MG63 (cell line): ENCODE results near the gene RGS14. TPM values are rescaled to one million over a fixed set of nuclear protein-coding genes. Genes with fewer than 3 reads are reported as not detected.
"Not testable (repeated sequence)": the region's sequence is repeated elsewhere in the genome, so short reads cannot be mapped to it uniquely, and the experiment has no call there.

Experiments used
- DNase-seq: peaks from one replicate; pipeline ENCODE4 v3.0.0-alpha.2; 2020
- H3K27me3 ChIP-seq: fragments of 250-450 bp; sonication (Bioruptor Pico); 2 replicates; pipeline ENCODE4 v1.5.1; 2020; ENCODE audit warnings: mild to moderate bottlenecking, moderate library complexity
- H3K36me3 ChIP-seq: fragments of 250-450 bp; sonication (Bioruptor Pico); 2 replicates; pipeline ENCODE4 v1.5.1; 2020; ENCODE audit warnings: mild to moderate bottlenecking, moderate library complexity
- H3K4me3 ChIP-seq: fragments of 250-450 bp; sonication (Bioruptor Pico); 2 replicates; pipeline ENCODE4 v1.5.1; 2020; ENCODE audit warnings: mild to moderate bottlenecking, moderate library complexity
- H3K9me3 ChIP-seq: fragments of 250-450 bp; sonication (Bioruptor Pico); 2 replicates; pipeline ENCODE4 v1.5.1; 2020; ENCODE audit warnings: mild to moderate bottlenecking, moderate library complexity
- total RNA-seq: library from RNA; depleted of rRNA; stranded (reverse); fragments of >200 nt; shearing (Covaris generic); gene quantifications from 2 replicates; pipeline ENCODE4 v1.2.3, GENCODE V29; 2014; ENCODE audit warnings: low replicate concordance

RGS14 gene
- total RNA-seq, 1 experiment from 2014 or later: 10.7 TPM

DNA sequence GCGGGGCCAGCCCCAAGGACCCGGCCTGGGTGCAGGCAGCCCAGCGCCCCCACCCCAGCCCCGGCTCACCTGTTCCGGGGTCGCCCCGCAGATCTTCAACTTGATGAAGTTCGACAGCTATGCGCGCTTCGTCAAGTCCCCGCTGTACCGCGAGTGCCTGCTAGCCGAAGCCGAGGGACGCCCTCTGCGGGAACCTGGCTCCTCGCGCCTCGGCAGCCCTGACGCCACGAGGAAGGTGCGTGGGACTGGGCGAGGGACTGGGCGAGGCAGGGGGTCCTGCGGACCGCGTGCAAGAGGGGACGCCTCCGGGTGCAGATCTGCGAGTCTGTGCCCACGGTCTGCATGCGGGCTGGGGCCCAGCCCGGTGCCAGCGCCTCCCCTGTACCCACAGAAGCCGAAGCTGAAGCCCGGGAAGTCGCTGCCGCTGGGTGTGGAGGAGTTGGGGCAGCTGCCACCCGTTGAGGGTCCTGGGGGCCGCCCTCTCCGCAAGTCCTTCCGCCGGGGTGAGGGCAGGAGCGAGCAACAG is 9.7 kb downstream of the RGS14 start:
- no peak for DNase-seq
- Histone ChIP-seq H3K4me3 (no peak overlapping the region), H3K9me3 (no peaks in the 10 kb centered on the region), H3K27me3 (no peaks in the 10 kb centered on the region), H3K36me3 (peaks cover 1% of the 10 kb centered on the region; the same call in 1 of the 2 replicates)

DNA sequence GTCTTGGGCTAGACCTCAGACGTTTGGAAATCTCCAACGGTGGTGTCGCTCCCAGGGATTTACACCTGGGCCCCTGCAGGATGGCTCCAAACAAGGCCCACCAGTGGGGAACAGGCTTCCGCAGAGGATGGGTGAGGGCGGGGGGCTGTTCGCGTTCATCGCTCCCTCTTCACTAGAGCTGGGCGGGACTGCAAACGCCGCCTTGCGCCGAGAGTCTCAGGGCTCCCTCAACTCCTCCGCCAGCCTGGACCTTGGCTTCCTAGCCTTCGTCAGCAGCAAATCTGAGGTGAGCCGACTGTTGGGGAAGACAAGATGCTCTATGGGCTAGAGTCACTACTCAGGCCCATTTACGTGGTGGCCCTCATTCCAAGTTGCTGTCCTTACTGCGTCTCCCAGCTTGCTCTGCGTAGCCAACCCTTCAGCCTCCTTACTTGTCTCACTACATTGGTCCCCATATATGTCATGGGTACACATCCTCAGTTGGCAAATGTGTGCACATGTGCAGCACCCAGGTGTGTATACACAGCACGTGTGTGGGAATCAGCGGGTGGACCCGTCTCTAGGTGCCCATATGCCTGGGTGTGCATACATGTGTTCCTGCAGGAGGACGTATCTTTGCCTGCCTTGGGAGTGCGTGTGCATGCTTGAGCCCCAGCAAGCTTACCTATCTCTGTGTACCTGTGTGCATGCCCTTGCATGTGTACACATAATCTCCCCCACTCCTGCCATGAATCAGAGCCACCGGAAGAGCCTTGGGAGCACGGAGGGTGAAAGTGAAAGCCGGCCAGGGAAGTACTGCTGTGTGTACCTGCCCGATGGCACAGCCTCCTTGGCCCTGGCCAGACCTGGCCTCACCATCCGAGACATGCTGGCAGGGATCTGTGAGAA is 10.5 kb downstream of the RGS14 start:
- no peak for DNase-seq

DNA sequence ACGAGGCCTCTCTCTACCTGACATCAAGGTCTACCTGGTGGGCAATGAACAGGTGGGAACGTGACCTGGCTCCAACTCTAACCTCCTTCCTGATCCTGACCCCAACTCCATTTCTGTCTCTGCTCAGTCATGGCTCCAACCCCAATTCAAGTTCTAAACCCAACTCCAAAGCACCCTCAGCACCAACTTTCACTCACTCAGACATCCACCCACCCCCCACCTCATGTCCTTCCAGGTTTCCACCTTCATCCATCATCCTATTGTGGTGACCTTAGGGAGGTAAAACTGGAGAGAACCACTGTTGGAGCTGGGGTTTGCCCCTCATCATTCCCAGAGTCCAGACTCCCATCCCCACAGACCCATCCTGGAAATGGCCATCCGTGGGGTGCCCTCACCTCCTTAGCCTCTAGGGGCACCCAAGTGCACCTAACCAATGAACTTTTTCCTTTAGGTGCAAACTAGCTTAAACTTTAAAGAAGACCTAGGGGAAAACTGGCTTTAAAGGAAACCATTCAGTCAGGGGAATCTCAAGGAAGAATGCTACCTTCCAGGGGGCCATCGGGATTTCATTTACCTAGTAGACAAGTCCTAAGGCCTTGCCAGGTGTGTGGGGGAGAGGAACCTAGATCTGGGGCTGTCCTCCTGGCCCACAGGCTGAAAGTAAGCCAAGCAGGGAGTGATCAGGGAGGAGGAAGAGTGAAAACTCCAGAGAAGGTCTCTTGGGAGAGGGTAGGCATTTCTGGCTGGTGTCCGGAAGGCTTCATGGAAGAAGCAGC is 11.3 kb downstream of the RGS14 start:
- peak; percentile 41 for DNase-seq

More for the DNA sequence above, 10.5 kb downstream of the RGS14 start:
- H3K36me3 ChIP-seq: peaks cover 2% of the 10 kb centered on the region; the same call in 1 of the 2 replicates
- no peaks in the 10 kb centered on the region for H3K9me3 ChIP-seq
- H3K4me3 ChIP-seq: no peak overlapping the region
- H3K27me3 ChIP-seq: no peaks in the 10 kb centered on the region

DNA sequence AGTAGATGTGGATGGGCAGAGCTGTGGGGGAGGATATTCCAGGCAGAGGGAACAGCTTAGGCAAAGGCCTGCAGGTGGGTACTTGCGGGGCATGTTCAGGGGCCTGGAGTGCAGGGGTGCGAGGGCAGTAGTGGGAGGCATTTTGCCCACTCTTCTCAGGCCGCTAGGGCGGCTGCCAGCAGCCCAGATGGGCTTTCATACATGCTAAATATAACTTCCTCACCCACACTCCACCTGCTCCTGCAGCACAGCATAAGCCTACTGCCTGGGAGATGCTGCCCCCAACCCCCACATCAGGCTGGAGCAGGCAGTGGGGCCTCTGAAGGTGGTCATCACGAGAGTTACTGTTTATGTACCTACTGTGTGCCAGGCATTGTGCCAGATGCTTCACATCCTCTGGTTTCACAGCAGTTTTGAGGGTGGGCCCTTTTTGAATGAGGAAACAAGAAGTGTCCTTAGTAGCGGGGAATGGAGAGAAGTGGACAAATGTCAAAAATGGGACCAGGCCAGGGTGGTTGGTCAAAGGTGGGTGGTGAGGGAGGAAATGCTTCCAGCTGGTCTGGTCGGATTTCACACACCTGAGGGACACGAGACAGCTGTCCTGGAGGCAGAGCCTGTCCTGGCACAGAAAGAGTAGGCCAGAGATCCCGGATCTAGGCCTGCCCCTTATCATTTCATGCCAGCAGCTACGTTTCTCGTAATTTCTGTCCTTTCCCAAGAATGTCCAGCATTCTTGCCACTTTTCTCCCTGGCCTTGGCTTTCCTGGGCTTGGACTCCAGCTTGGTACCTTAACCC is 12.1 kb downstream of the RGS14 start:
- Histone ChIP-seq H3K27me3 (no peaks in the 10 kb centered on the region), H3K4me3 (no peak overlapping the region), H3K9me3 (no peaks in the 10 kb centered on the region), H3K36me3 (peaks cover 2% of the 10 kb centered on the region; the same call in 1 of the 2 replicates)
- no peak for DNase-seq

More for the DNA sequence above, 11.3 kb downstream of the RGS14 start:
- Histone ChIP-seq H3K36me3 (peaks cover 2% of the 10 kb centered on the region; the same call in 1 of the 2 replicates), H3K27me3 (no peaks in the 10 kb centered on the region), H3K9me3 (no peaks in the 10 kb centered on the region), H3K4me3 (no peak overlapping the region)

DNA sequence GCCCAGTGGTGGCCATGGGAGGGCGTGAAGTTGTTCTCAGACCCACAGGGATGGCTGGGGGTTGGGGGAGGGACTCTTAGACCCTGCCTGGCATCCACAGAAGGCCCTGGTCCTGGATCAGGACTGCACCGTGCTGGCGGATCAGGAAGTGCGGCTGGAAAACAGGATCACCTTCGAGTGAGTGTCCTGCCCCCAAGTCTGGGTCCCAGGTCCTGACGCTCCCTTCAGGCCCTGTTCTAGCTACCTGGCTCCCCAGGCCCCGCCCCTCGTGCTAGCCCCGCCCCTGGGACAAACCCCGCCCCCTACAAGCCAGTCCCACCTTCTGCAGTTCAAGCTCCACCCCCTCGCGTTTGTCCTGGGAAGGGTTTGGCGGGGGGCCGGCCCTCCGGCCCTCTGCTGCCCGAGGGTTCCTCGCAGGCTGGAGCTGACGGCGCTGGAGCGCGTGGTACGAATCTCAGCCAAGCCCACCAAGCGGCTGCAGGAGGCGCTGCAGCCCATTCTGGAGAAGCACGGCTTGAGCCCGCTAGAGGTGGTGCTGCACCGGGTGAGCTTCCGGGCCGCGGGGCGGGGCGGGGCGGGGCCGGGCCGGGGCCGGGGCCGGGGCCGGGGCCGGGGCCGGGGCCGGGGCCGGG is 12.9 kb downstream of the RGS14 start:
- H3K9me3 ChIP-seq: no peaks in the 10 kb centered on the region
- peak overlapping the region; percentile 58 for H3K4me3 ChIP-seq
- no peaks in the 10 kb centered on the region for H3K27me3 ChIP-seq
- peak; percentile 97 for DNase-seq
- H3K36me3 ChIP-seq: peaks cover 2% of the 10 kb centered on the region; the same call in 1 of the 2 replicates

DNA sequence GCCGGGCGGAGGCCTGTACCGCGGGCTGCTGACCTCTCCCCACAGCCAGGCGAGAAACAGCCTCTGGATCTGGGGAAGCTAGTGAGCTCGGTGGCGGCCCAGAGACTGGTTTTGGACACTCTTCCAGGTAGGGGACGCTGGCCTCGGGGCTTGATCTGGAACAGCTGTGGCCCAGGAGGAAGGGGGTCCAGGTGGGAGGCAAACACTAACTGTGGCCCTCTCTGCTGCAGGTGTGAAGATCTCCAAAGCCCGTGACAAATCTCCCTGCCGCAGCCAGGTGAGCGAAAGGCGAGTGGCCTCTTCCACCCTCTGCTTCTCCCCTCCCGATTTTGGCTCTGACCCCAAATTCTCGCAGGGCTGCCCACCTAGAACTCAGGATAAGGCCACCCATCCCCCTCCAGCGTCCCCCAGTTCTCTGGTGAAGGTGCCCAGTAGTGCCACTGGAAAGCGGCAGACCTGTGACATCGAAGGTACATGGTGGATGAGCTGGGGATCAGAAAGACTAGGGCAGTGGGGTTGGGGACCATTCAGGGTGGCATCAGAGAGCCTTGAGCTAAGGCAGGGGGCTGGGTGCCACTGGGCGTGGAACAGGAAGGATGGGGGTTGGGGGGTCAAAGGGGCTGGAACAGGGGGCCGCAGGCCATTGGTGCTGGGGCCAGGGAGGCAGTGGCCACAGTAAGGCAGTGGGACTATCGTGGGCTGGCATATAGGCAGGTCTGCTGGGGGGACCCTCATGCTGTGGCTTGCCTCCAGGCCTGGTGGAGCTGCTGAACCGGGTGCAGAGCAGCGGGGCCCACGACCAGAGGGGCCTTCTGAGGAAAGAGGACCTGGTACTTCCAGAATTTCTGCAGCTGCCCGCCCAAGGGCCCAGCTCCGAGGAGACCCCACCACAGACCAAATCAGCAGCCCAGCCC is 13.7 kb downstream of the RGS14 start:
- no peak for DNase-seq
- Histone ChIP-seq H3K4me3 (peak overlapping the region; percentile 58), H3K27me3 (no peaks in the 10 kb centered on the region), H3K36me3 (peaks cover 2% of the 10 kb centered on the region; the same call in 1 of the 2 replicates), H3K9me3 (no peaks in the 10 kb centered on the region)

DNA sequence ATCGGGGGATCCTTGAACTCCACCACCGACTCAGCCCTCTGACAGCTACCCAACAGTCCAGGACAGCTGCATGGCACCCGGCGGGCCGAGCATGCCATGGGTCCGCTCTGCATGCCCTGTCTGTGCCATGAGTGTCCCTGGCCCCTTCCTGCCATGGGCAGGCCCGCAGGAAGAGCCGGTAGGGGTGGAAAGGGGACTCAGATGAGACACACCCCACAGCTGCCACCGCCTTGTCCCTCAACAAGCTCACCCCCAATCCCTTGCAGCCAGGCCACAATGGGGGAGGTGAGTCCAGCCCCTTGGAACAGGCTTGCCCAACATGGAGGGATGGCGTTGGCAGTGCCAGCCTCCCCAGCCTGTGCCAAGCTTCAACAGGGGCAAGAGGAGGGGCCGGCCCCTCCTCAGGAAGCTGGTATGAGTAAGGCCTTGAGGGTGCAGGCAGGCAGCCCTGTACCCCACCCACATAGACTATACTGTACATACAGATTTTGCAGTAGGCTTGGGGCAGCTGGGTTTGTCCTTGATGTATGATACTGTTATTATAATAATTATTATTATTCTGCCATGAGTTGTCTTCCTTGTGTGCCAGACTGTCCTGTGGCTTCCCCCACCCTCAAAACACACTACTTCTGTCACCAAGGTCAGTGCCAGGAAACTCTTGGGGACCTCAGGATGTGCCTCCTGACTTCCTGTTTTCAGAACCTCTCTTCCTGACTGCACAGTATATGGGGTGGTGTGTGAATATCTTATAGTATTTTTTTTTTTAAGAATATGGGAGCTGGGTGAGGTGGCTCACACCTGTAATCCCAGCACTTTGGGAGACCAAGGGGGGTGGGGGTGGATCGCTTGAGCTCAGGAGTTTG is 14.5 kb downstream of the RGS14 start:
- Histone ChIP-seq H3K4me3 (no peak overlapping the region; the same call in 1 of the 2 replicates), H3K9me3 (no peaks in the 10 kb centered on the region), H3K27me3 (no peaks in the 10 kb centered on the region), H3K36me3 (peaks cover 2% of the 10 kb centered on the region; the same call in 1 of the 2 replicates)
- peak; percentile 32 for DNase-seq

DNA sequence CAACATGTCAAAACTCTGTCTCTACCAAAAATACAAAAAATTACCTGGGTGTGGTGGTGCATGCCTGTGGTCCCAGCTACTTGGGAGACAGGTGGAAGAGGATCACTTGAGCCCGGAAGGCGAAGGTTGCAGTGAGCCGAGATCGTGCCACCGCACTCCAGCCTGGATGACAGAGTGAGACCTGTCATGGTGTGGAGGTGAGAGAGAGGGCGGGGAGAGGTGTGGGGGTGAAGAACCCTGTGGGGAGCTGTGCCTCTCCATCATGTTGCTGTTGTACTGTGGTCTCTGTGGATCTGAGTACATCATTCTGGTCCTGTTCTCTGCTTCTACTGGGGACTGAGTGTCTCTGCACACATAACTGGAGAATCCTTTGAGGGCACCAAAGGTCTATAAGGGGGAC is 15.2 kb downstream of the RGS14 start:
- Histone ChIP-seq H3K4me3 (no peak overlapping the region), H3K36me3 (peaks cover 2% of the 10 kb centered on the region; the same call in 1 of the 2 replicates), H3K27me3 (no peaks in the 10 kb centered on the region), H3K9me3 (no peaks in the 10 kb centered on the region)
- no peak for DNase-seq

DNA sequence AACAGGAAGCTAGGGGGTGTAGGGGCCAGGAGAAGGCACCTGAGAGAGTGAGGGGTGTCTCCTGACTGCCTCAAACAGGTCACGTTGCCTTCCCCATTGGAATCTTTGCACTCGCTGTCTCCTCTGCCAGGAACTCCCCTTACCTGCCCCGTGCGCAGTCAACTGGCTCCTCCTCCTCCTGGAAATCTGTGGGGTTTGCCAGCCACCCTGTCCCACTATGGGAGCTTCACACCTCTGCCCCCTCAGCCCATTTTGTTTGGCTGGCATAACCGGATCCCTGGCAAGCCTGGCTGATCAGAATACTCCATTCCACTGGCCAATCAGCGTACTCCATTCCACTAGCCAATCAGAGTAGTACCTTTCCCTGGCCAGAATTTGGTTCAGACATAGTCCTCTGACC is 16.1 kb downstream of the RGS14 start:
- Histone ChIP-seq H3K36me3 (peaks cover 2% of the 10 kb centered on the region; the same call in 1 of the 2 replicates), H3K27me3 (no peaks in the 10 kb centered on the region), H3K9me3 (no peaks in the 10 kb centered on the region), H3K4me3 (no peak overlapping the region)
- DNase-seq: no peak

DNA sequence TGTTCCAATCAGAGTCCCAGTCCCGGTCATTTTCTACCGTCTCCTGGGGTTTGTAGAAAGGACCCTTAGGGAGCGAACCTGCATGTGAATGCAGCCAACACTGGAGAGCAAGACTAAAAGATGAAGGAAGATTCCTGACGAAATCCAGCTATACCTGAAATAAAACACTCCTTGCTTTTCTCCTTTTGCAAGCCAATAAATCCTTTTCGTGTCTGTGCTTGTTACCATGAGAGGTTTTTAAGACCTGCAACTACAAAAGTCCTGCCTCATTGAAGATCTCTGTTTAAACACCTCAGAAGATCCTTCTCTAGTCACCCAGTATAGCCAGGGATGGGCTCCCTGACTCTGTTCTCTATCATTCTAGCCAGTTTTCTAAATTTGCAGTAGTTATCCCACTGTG is 16.5 kb downstream of the RGS14 start:
- H3K27me3 ChIP-seq: no peaks in the 10 kb centered on the region
- peaks cover 2% of the 10 kb centered on the region; the same call in 1 of the 2 replicates for H3K36me3 ChIP-seq
- H3K9me3 ChIP-seq: no peaks in the 10 kb centered on the region
- DNase-seq: no peak
- H3K4me3 ChIP-seq: no peak overlapping the region

DNA sequence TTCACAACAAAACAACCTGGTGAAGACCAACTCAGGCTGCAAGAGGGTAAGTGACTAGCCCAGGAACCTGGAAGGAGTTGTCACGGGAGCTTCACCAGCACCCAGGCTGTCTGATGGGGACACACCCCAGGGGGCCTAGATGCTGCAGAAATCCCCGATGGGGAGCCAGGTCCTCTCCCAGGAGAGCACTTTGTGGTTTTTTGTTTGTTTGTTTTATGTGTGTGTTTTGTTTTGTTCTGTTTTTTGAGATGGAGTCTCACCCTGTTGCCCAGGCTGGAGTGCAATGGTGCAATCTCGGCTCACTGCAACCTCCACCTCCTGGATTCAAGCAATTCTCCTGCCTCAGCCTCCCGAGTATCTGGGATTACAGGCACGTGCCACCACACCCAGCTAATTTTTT is 17.8 kb downstream of the RGS14 start:
- not testable (repeated sequence) for H3K36me3 ChIP-seq, H3K9me3 ChIP-seq, H3K4me3 ChIP-seq, H3K27me3 ChIP-seq, DNase-seq

DNA sequence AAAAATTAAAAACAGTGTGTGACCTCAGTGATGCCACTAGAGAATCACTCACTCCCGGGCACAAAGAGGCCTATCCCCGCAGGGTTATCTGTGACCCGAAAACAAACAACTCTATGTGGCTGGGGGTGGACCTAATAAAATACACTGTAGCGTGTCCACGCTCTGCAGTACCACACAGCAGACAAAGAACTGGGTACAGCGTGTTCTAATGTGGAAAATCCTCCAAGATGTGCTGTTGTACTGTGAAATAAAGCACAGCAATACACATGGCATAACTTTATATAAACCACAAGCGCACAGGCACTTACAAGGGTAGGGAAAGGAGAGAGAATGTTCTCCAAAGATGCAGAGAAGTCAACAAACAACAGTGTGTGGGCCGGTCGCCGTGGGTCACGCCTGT is 18.4 kb downstream of the RGS14 start:
- Histone ChIP-seq H3K36me3 (peaks cover 2% of the 10 kb centered on the region; the same call in 1 of the 2 replicates), H3K4me3 (no peak overlapping the region), H3K27me3 (no peaks in the 10 kb centered on the region), H3K9me3 (no peaks in the 10 kb centered on the region)
- no peak for DNase-seq

DNA sequence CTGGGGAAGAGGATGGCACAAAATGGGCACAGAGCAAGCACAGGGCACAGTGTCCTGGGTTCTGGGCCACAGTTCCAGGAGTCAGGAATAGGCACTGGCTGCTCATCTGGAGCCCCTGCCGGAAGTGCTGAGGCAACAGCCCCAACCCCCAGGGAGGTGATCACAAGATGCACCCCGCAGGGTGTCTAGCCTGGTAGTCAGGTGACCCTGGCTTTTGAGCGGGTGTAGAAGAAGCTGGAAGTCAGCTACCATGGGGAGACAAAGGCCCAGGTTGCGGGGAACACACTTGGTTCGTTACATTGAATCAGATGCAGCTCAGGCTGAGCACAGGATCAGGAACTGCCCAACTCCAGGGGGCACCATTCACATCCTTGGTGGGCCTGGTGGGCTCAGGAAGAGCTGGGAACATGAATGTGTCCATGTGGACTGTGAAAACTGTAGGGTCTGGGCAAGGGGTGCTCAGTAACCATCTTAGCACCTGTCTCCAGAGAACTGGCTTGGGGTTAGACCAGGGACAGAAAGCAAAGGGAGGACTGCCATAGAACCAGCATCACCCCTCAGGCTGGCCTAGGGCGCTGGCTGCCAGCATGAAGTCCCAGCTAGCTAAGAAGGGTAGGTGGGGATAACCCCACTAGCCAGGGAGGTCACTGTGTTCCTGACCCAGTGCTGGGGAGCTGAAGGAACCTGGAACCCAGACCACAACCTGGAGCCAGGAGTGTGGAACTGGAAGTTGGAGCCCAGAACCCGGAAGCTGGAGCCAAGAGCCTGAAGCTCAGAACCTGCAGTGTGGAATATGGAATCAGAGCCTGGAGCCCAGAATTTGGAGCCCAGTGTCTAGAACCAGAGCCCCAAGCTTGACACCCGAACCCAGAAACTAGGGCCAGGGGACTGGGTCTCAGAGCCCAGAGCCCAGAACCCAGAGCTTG is 20.4 kb downstream of the RGS14 start:
- Histone ChIP-seq H3K4me3 (no peak overlapping the region), H3K9me3 (no peaks in the 10 kb centered on the region), H3K36me3 (no peaks in the 10 kb centered on the region), H3K27me3 (no peaks in the 10 kb centered on the region)
- no peak for DNase-seq
